ENCODE measurements around the gene RNF144A.

The RNF144A gene

GRCh38 chr2:7020468-7020867 lies 103.3 kb downstream of the RNF144A start:
- DNase-seq (ENCODE audit: low read depth), result no peak
- TF ChIP-seq CTCF (IDR thresholded peaks at IDR 0.05; ENCODE audit: control insufficient read depth, insufficient read depth, low read depth, low read length, missing control alignments), result no peak

GRCh38 chr2:7020939-7021470 lies 103.8 kb downstream of the RNF144A start:
- no peak overlapping the region for H3K4me3 ChIP-seq (ENCODE audit: control insufficient read depth, low read depth, low read length)
- DNase-seq (ENCODE audit: low read depth), result no peak
- no peak for TF ChIP-seq CTCF (IDR thresholded peaks at IDR 0.05; ENCODE audit: control insufficient read depth, insufficient read depth, low read depth, low read length, missing control alignments)

More at GRCh38 chr2:7020468-7020867, 103.3 kb downstream of the RNF144A start:
- no peak overlapping the region for H3K4me3 ChIP-seq (ENCODE audit: control insufficient read depth, low read depth, low read length)

GRCh38 chr2:7022492-7023385 lies 105.5 kb downstream of the RNF144A start:
- TF ChIP-seq CTCF (IDR thresholded peaks at IDR 0.05; ENCODE audit: control insufficient read depth, insufficient read depth, low read depth, low read length, missing control alignments), result no peak
- DNase-seq (ENCODE audit: low read depth), result no peak

GRCh38 chr2:7023542-7023941 lies 106.3 kb downstream of the RNF144A start:
- no peak for TF ChIP-seq CTCF (IDR thresholded peaks at IDR 0.05; ENCODE audit: control insufficient read depth, insufficient read depth, low read depth, low read length, missing control alignments)
- no peak for DNase-seq (ENCODE audit: low read depth)
- H3K4me3 ChIP-seq (ENCODE audit: control insufficient read depth, low read depth, low read length), result no peak overlapping the region

More at GRCh38 chr2:7022492-7023385, 105.5 kb downstream of the RNF144A start:
- no peak overlapping the region for H3K4me3 ChIP-seq (ENCODE audit: control insufficient read depth, low read depth, low read length)

GRCh38 chr2:7024261-7024660 lies 107.0 kb downstream of the RNF144A start:
- TF ChIP-seq CTCF (IDR thresholded peaks at IDR 0.05; ENCODE audit: control insufficient read depth, insufficient read depth, low read depth, low read length, missing control alignments), result no peak
- no peak overlapping the region for H3K4me3 ChIP-seq (ENCODE audit: control insufficient read depth, low read depth, low read length)
- no peak for DNase-seq (ENCODE audit: low read depth)

GRCh38 chr2:7025082-7025481 lies 107.9 kb downstream of the RNF144A start:
- no peak for TF ChIP-seq CTCF (IDR thresholded peaks at IDR 0.05; ENCODE audit: control insufficient read depth, insufficient read depth, low read depth, low read length, missing control alignments)
- DNase-seq (ENCODE audit: low read depth), result no peak
- no peak overlapping the region for H3K4me3 ChIP-seq (ENCODE audit: control insufficient read depth, low read depth, low read length)

All from AG09309 (cell line).